Stomach (tissue), 9 donors: ENCODE measurements around the gene SLC7A6OS. TPM values are rescaled to one million over a fixed set of nuclear protein-coding genes. Genes with fewer than 3 reads are reported as not detected.
"Not testable (repeated sequence)": the region's sequence is repeated elsewhere in the genome, so short reads cannot be mapped to it uniquely, and the experiment has no call there.

Experiments used
- DNase-seq, 2 donors: peaks; one replicate each; pipeline versions ENCODE4 v3.0.0 to v3.0.0-alpha.2; 2013 to 2019
- H3K27ac ChIP-seq, 5 donors: fragments of 200-600 bp in 4 of 5; sonication (generic) in 4 of 5; one replicate each; pipeline ENCODE4 v1.5.1; 2013 to 2019; ENCODE audit warnings: mild to moderate bottlenecking in 1 of 5, moderate library complexity in 1 of 5
- H3K27me3 ChIP-seq, 3 donors: fragments of 200-600 bp; sonication (generic); one replicate each; pipeline ENCODE4 v1.5.1; 2017 to 2019; ENCODE audit warnings: mixed run types in 1 of 3
- H3K36me3 ChIP-seq, 4 donors: fragments of 200-600 bp; sonication (generic); 1 replicate in 3 of 4; 2 replicates in 1 of 4; pipeline ENCODE4 v1.5.1; 2016 to 2019
- H3K4me1 ChIP-seq, 4 donors: fragments of 200-600 bp; sonication (generic); one replicate each; pipeline ENCODE4 v1.5.1; 2016 to 2019
- H3K4me3 ChIP-seq, 4 donors: fragments of 200-600 bp; sonication (generic) in 3 of 4; one replicate each; pipeline ENCODE4 v1.5.1; 2016 to 2019; ENCODE audit warnings: mild to moderate bottlenecking in 1 of 4
- H3K9me3 ChIP-seq, 4 donors: fragments of 200-600 bp; sonication (generic); one replicate each; pipeline ENCODE4 v1.5.1; 2016 to 2019
- CTCF ChIP-seq, 7 experiments: fragments of 450-650 bp in 4 of 7; fragments of 200-600 bp in 3 of 7; sonication (generic) in 3 of 7; IDR thresholded peaks; one replicate each; pipeline ENCODE4 v1.5.1; 2016 to 2019; ENCODE audit warnings: antibody characterized with exemption in 7 of 7, control low read depth in 2 of 7, mild to moderate bottlenecking in 1 of 7
- EP300 ChIP-seq: sonication (generic); formaldehyde crosslinking; IDR thresholded peaks from one replicate; pipeline ENCODE4 v1.6.1; 2017; ENCODE audit warnings: antibody characterized with exemption
- POLR2A ChIP-seq, 4 donors: fragments of 450-650 bp; IDR thresholded peaks; one replicate each; pipeline ENCODE4 v1.6.1; 2016; ENCODE audit warnings: antibody characterized with exemption in 4 of 4, control low read depth in 2 of 4, mild to moderate bottlenecking in 1 of 4, moderate library complexity in 1 of 4
- POLR2AphosphoS5 ChIP-seq, 3 donors: sonication (generic); formaldehyde crosslinking; IDR thresholded peaks; one replicate each; pipeline ENCODE4 v1.6.1; 2016; ENCODE audit warnings: antibody characterized with exemption in 3 of 3
- WGBS, 5 donors: extraction: QIAGEN DNeasy Blood & Tissue Kit in 3 of 5; methylation state at CpG; one replicate each; pipeline versions ENCODE4 v1.1.5 to v1.1.7; 2013 to 2018; 5-methylcytosine and 5-hydroxymethylcytosine counted together
- intact Hi-C: fragments of 100-400 bp; cut with DNase I; formaldehyde crosslinking; loops from one replicate; pipeline ENCODE4 v1.15.1; 2023; ENCODE audit warnings: low total_unique reads
- polyA plus RNA-seq, 3 donors: library from polyadenylated mRNA; stranded (reverse); fragments of 200-250 nt; gene quantifications; one replicate each; pipeline ENCODE4 v1.2.3, GENCODE V29; 2013
- total RNA-seq, 5 donors: library from RNA; depleted of rRNA; stranded (reverse); fragments of >200 nt; gene quantifications; one replicate each; pipeline versions ENCODE4 v1.1.0 to v1.2.3, GENCODE V29; 2014 to 2016
- donor health status: healthy with polysubstance abuse.
- donor health status: Bipolar disorder and iron deficiency.
- donor health status: healthy.

SLC7A6OS gene
- total and polyA plus RNA-seq, 8 donors = 4.7 to 41.4 (median 13.3) TPM

DNA sequence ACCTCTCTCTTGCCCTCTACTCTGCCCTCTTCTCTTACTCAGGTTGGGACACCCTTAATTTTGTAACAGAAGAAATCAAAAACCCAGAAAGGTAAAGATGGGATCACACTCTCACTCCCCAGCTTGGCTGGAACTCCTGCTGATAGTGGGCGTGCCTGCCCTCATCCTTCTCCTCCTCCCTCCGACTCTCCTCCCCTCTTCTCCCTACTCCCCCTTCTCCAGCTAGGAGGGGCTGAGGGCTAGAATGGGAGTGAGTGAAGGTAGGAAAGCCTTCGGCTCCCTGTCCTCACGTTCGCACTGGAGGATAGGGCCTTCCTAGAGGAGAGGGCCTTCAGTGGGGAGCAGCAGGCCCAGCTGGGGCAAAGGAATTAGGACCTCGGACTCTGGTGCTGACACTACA, 20.3 kb downstream of the SLC7A6OS start:
- H3K27me3 ChIP-seq = no peaks in the 10 kb centered on the region
- no peak for TF ChIP-seq POLR2AphosphoS5 (IDR thresholded peaks at IDR 0.05)
- DNase-seq = no peak
- peak overlapping the region in 1 of 5 donors; percentile 33 for H3K27ac ChIP-seq
- H3K4me3 ChIP-seq = no peak overlapping the region
- peaks cover 13 to 76% (median 65%) of the 10 kb centered on the region in 4 donors for H3K36me3 ChIP-seq
- H3K4me1 ChIP-seq = peaks cover 7 to 31% (median 21%) of the 10 kb centered on the region in 4 donors
- H3K9me3 ChIP-seq = no peaks in the 10 kb centered on the region
- 67 to 87% (median 78%) methylated on average over 6 of the region's 6 CpGs for WGBS, 5 donors
- intact Hi-C loops = no loop called here

DNA sequence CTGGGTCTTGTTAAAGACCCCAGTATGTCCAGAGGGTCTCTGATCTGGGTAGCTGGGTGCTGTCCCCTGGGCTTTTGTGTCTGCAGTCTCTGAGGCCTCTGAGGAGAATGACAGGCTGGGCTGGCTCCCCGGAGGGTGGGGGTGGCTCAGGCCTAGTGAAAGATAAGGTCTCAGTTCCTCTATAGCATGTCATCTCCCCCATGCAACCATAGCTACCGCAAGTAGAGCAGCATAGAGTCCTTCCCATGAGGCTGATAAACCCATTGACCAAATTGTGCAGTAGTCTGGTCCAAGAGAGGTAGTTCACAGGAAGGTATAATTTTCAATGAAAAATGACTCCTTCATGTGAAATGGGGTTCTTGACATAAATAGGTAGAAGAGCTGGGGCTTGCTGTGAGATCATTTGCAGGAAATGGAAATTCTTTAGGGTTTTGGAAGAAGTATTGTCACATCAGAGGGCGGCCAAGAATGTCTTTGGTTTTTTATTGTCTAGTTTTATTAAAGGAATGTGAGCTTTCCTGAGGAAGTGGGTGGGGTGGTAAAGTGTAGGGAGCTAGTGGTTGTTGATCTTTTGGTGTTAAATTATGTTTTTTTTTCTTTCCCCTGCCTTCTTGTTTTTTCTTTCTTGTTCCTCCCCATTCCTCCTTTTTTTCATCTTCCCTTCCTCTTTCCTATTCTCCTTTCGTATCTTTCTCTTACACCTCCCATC, 21.0 kb downstream of the SLC7A6OS start:
- Histone ChIP-seq H3K27me3 (no peaks in the 10 kb centered on the region), H3K27ac (peak overlapping the region in 2 of 5 donors; percentile 20 to 33), H3K4me3 (no peak overlapping the region), H3K4me1 (peaks cover 14 to 38% (median 24%) of the 10 kb centered on the region in 4 donors), H3K9me3 (no peaks in the 10 kb centered on the region), H3K36me3 (peaks cover 13 to 69% (median 58%) of the 10 kb centered on the region in 4 donors)
- intact Hi-C loops = no loop called here
- TF ChIP-seq EP300 = no peak
- no peak for TF ChIP-seq POLR2A (IDR thresholded peaks at IDR 0.05)
- 58 to 84% (median 63%) methylated on average over 3 to 4 of the region's 4 CpGs for WGBS, 5 donors
- DNase-seq = peak in 1 of 2 donors; percentile 37

GRCh38 chr16:68289202-68289601, 21.5 kb downstream of the SLC7A6OS start:
- Histone ChIP-seq H3K4me1 (peaks cover 18 to 43% (median 24%) of the 10 kb centered on the region in 4 donors), H3K4me3 (no peak overlapping the region), H3K27me3 (no peaks in the 10 kb centered on the region), H3K9me3 (no peaks in the 10 kb centered on the region), H3K27ac (peak overlapping the region in 2 of 5 donors; percentile 20 to 33), H3K36me3 (peaks cover 13 to 63% (median 52%) of the 10 kb centered on the region in 4 donors)
- intact Hi-C loops = no loop called here
- 83 to 100% (median 93%) methylated on average over 2 of the region's 2 CpGs for WGBS, 5 donors
- no peak for TF ChIP-seq POLR2A (IDR thresholded peaks at IDR 0.05)
- TF ChIP-seq EP300 = no peak
- no peak for TF ChIP-seq CTCF (IDR thresholded peaks at IDR 0.05)
- TF ChIP-seq POLR2AphosphoS5 (IDR thresholded peaks at IDR 0.05) = no peak
- no peak for DNase-seq

DNA sequence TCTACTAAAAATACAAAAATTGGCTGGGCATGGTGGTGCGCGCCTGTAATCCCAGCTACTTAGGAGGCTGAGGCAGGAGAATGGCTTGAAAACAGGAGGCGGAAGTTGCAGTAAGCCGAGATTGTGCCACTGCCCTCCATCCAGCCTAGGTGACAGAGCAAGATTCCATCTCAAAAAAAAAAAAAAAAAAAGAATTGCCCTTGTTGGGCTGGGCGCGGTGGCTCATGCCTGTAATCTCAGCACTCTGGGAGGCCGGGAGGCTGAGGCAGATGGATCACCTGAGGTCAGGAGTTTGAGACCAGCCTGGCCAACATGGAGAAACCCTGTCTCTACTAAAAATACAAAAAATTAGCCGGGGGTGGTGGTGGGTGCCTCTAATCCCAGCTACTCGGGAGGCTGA, 21.9 kb downstream of the SLC7A6OS start:
- WGBS, 5 donors = 83 to 91% (median 85%) methylated on average over 9 of the region's 9 CpGs
- H3K9me3 ChIP-seq, DNase-seq, H3K27me3 ChIP-seq, intact Hi-C loops, H3K4me3 ChIP-seq: not testable (repeated sequence)
- H3K36me3 ChIP-seq = peaks cover 13 to 61% (median 48%) of the 10 kb centered on the region in 4 donors
- H3K27ac ChIP-seq = peak overlapping the region in 4 of 5 donors; percentile 18 to 61 (median 32)
- peaks cover 21 to 46% (median 26%) of the 10 kb centered on the region in 4 donors for H3K4me1 ChIP-seq

DNA sequence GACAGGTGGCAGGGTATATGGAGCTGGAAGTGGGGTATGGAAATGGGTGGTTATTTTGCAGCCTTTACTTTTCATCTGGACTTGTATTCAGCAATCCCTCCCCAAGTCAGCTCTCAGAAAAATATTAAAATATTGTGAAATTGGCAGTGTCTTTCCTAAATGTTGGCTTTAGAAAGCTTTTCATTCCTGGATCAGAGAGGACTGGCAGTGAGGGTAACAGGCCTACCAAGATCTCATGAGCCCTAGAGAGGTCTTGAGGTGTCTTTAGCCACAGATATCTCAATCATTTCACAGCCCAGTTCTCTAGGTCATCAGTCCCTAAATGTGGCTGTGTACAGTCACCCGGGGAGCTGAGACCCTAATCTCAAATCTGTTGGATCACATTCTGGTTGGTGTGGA, 22.5 kb downstream of the SLC7A6OS start:
- Histone ChIP-seq H3K4me1 (peaks cover 23 to 52% (median 29%) of the 10 kb centered on the region in 4 donors), H3K36me3 (peaks cover 7 to 61% (median 43%) of the 10 kb centered on the region in 4 donors), H3K27me3 (no peaks in the 10 kb centered on the region), H3K4me3 (no peak overlapping the region), H3K9me3 (no peaks in the 10 kb centered on the region), H3K27ac (peak overlapping the region in 4 of 5 donors; percentile 18 to 61 (median 28))
- WGBS, 5 donors = 82 to 96% (median 90%) methylated on average over 1 of the region's 1 CpG
- no peak for DNase-seq
- intact Hi-C loops = no loop called here
- TF ChIP-seq EP300 (no peak), POLR2AphosphoS5 (IDR thresholded peaks at IDR 0.05) (no peak), CTCF (IDR thresholded peaks at IDR 0.05) (no peak), POLR2A (IDR thresholded peaks at IDR 0.05) (no peak)
